HG02623 (cell line): ENCODE measurements around the gene TENM4.
A peak's percentile ranks its signal among the peaks of the same experiment; 100 is the strongest.
"Not testable (repeated sequence)": the region's sequence is repeated elsewhere in the genome, so short reads cannot be mapped to it uniquely, and the experiment has no call there.

Source experiments
- ATAC-seq: cut with Tn5 transposase; IDR thresholded peaks from one replicate; pipeline ENCODE4 v1.9.1; 2021; ENCODE audit warnings: moderate library complexity; ENCODE audit not compliant: unreplicated experiment

The TENM4 gene

DNA sequence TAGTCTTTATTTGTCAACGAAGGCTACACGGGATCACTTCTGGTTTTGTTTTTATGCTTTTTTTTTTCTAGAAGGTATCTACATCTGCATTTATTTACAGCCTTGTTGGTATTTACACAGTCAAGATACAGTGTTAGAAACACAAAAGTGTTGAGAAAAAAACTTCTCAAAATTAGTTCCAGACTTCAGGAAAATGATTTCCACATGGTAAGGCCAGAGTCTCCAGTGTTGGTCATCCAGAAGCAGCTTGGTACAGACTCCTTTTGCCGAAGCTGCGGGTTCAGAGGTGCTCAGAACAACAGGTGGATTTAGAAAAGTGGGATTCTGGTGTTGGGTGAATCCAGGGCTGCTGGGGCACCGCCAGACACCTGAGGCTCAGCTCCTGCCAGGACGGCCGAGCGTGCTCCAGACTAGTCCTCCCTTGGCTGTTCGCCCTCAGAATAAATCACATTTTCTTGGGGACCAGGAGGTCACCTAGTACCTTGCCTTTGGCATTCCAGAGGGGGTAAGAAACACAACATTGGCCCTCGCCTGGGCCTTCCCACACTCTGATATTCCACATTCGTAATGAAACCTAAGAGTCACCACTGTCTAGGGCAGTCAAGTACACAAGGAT is 787.4 kb downstream of the TENM4 start:
- ATAC-seq, result no peak

DNA sequence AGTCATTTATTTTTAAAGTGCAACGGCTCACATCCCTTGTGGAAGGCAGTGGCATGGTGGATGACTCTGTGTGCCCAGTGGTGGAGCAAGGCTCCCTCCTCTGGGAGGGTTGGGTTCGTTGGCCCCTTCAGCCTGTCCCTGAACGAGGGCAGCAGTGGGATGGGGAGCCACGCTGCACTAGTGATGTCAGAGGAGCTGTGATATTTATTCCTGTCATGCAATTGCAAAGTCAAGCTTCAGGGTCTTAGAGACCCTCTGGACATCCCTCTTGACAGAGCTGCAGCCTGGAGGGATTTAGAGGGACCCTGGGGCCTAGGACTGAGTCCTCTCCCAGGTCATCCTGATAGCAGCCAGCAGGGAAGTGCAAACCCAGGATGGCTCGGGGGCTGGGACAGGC is 788.0 kb downstream of the TENM4 start:
- no peak for ATAC-seq

DNA sequence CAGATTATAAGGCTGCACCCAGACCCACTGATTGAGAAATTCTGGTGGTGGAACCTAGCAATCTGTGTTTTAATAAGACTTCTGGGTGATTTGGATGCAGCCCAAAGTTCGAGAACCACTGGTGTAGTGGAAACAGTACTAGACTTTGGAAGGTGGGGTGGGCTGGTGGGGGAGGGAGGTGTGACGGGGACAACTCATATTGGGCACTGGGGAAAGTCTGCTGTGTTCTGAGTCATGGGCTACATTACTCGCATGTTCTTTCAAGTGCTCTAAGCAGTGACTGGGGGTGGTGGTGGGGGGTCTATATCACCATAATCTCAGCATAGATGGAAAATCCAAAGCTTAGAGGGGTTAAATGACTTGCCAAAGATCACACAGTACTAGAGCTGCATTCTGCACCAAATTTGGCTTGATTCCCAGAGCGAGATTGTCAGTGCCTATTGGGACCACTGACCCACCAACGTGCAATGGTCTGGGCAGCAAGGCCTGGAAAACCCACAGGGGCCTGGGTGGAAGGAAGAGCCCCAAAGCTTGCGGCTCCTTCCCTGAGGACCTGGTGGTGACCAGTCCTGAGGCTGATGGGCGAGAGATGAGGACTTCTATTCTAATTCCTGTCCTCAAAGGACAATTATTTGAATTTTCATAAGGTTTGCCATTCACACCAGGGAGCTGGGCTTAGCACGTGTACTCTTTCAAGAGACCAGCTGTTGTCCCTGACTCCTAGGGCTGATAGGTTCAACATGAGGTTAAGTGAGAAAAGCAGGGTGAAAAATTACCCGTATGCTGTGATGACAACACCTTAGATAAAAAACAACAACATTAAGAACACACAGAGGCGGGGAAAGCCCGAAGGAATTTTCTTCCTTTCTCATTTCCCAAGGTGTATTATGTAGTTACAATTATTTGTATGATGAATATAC is 788.6 kb downstream of the TENM4 start:
- ATAC-seq, result no peak

DNA sequence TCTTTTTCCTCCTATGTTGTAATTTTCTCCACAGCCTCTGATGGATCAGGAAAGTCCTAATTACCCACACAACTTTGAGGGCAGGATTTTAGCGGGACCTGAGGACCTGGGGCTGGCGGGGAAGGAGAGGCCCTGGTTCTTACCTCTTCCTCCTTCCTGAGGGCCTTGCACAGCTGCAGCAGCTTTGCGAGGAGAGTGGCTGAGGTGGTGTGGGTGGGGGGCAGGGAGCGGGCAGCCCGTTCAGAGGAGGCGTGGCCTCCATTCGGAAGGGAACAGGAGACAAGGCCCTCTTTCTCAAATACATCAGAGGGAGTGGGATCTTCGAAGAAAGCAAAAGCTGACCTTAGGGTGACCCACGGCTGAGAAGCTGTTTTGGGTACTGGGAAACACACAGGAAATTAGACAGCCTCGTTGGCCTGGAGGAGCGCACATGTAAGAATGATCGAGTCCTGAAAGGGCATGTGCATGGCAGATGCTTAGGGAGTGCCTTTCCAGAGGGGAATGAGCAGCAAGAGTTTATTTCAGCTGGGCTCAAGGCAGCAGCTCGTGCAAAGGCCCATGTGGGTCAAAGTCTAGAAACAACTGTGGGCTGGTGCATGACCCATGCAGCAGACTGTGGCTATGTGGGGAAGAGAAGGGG is 789.6 kb downstream of the TENM4 start:
- no peak for ATAC-seq

DNA sequence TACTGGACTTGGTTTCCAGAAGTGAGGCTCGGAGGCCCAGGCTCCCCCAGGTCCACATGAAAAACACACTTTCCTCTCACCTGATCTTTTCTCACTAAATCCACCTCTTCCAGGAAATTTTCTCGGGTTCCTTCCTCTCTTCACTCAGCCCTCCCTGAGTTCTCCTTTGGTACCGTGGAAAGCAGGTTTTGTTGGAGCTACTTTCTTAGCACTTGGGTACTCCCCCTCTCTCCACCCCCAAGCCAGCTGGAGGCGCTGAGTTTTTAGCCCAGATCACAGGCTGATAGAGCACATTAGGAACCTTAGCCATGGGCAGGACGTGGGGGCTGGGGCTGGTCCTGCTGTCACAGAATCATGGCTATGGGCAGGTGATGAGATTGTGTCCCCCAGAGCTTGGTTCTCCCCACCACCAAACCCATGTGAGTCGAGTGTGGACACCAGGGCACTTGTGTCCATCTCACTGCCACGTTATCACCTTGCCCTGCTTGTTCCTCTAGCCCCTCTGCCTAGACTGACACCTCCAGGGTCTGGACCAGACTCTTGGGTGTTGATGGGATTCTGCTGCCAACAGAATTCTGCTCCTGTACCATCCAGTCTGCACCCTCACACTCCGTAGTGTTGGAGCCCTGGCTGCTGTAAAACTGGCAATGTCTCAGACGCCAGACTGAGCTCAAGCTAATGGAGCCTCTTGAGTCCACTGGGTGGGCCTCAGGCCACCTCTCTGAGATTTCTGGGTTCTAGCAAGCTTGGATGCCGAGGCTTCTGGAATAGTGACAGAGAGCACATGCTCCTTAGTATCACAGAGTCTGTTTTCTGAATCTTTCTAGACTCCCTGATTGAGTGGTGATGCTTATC is 791.2 kb downstream of the TENM4 start:
- no peak for ATAC-seq

DNA sequence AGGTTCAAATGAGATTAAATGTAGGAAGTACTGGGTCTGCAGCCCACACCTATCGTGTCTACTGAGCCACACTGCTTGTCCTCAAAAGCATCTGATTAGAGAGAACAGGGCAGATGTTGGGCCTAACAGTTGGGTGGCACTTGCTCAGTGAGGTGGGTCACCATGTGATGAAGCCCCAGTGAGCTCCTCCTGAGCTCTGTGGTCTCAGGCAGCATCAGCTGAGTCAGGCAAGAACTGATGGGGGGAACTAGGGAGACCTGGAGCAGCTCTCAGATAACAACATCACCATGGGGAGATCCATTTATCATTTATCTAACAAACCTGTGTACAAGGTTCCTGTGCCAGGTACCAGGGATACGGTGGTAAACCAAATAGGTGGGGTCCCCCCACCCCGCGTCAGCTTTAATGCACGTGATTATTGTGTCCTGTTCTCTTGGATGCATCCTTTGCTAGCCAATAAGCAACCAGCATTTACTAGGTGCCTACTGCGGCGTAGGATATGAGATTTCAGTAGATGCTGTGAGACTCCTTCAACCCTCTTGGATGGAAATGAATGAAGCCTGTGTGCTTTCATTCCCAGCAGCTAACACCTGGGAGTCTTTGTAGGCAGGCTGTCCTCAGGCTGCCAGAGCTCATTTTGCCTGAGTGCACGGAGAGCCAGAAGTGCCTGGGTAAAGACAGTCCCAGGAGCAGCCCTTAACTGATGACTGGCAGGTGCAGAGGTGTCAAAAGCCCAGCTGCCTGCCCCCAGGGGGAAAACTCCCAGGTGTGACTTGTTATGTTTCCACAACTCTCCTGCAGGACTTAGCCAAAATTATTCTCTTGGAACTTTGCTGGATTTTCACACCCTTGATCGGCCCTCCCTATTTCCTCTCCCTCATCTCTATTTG is 792.6 kb downstream of the TENM4 start:
- no peak for ATAC-seq

DNA sequence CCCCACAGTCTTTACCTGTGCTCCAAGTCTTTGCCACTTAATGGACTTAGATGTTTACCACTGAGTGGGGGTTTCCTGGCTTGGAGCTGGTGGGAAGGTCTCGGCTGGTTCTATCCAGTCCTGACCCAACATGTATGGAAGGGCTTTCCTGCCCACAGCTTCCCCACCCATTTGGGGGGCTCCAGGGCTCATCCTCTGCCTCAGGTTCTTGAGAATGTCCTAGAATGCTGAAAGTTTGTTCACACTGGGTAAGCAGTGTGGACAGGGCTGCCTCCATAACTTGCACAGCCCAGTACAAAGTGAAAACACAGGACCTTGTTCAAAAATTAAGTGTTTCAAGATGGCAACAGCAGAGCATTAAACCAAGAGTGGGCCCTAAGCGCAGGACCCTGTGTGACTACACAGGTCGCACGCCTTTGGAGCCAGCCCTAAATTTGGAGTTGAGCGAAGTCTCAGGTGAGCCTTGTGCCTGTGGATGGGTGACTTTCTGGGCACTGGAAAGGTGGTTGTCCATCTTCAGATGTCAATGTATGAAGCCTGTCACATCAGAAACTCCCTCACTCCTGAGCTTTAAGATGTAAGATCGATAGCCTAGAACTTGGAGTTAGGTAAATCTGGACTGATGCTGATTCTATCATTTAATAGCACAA is 793.4 kb downstream of the TENM4 start:
- no peak for ATAC-seq

DNA sequence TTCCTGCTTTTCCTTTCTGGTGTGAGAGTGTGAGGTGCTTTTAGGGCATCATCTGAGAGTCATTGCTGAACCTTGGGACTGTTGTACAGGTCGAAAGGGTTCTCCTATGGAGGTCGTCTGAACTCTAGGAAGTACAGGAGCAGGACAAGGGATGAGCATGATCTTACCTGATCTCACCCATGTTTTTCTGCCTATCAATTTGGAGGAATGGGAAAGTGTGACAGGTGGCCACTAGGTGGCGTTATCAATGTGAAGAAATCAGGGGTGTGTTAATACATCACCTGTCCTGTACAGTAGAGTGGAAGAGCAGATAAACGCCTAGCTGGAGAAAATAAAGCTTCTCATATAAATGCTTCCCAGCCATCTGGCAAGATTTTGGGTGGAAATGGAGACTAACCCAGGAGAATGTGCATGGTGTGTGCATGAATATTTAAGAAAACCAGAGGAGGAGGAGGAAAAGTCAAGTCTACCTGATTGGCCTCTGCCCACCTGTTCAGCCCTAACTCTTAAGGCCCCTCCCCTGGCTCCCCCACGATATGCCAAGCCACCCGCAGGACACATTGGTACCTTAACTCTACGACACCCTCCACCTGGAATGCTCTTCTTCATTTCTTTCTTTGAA is 794.2 kb downstream of the TENM4 start:
- ATAC-seq, result no peak

DNA sequence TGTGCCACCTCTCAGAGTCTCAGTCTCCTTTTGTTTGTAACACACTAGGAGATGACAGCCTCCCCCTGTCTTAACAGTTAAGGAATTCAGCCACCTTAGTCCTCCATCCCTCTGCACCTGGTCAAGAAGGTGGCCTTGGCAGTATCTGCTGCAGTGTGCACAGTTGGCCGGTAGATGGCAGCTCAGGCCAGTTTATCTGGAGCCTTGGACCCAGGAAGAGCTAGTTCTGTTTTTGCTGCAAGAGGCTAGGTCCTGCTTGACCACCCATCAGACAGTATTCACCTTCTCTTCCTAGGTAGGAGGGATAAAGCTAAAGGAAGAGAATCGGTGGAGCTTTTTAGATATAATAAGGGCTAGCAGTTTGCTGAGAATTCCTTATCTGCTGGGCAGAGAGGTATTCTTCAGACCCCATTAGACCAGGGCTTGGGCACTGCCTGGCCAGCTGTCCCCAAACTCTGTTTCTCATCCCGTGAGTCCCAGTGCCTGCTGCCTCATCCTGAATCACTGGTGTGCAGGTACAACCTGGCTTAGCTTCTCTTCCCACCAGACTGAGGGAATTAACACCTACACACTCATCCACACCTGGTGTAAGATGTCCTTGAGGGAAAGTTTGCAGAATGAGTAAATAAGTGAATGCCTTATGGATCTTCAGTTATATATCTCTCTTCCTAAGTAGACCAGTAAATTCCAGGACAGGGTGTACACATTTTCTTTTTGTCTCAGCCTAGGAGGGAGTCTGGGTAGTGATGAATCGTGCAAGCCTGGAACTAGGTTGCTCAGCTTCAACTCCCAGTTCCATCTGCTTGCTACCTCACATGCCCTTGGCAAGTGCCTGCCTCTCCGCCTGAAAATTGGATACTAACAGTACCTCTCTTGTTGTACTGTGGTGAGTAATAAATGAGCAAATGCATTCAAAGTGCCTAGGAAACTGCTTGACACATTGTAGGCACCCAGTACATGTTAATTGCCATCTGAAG is 795.3 kb downstream of the TENM4 start:
- ATAC-seq, result peak; percentile 72

DNA sequence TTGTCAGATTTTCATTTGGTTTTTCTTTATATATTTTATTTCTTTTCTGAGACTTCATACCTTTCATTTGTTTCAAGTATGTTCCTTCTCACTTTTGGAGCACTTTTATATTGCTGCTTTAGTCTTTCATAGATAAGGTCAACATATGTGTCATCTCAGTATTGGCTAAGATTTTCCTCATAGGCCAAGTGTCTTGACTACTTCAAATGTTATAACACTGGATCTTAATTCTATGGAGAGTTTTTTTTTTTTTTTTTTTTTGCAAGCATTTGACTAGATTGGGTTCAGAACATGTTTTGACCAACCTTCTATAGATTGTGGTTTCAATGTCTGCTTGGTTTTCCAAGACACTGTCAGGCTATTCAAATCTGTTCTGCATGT is 797.2 kb downstream of the TENM4 start:
- ATAC-seq, result no peak

DNA sequence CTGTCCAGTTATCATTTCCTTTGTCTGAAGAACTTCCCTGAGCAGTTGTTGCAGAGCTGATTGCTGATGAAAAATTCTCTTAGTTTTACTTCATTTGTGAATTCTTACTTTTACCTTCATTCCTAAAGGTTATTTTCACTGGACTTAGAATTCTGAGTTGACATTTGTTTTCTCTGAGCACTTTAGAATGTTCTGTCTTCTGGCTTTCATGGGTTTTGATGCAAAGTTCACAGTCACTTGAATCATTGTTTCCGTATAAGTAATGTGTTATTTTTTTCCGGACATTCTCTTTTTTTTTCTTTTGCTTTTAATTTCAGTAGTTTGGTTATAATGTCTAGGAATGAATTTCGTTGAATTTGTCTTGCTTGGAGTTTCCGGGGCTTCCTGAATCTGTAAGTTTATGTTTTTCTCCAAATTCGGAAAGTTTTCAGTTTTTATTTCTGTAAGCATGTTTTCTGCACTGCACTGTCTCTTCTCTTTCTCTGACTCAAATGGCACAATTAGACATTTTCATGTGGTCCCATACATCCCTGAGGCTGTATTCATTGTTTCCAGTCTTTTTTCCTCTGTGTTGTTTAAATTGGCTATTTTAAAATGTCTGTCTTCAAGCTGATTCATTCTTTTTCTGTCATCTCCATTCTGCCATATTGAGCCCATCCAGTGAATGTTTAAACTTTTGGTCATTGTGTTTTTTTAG is 797.7 kb downstream of the TENM4 start:
- ATAC-seq, result no peak

DNA sequence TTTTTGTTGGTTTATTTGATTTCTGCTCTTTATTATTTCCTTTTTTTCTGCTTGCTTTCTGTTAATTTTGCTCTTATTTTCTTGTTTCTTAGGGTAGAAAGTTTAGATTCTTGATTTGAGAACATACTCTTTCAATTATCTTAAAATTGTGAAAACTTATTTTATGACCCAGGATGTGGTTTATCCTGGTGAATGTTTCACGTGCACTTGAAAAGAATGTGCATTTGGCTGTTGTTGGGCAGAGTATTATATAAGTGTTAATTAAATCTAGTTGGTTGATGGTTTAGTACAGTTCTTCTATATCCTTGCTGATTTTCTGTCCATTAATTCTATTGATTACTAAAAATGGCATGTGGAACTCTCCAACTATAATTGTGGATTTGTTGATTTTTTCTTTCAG is 799.3 kb downstream of the TENM4 start:
- no peak for ATAC-seq

DNA sequence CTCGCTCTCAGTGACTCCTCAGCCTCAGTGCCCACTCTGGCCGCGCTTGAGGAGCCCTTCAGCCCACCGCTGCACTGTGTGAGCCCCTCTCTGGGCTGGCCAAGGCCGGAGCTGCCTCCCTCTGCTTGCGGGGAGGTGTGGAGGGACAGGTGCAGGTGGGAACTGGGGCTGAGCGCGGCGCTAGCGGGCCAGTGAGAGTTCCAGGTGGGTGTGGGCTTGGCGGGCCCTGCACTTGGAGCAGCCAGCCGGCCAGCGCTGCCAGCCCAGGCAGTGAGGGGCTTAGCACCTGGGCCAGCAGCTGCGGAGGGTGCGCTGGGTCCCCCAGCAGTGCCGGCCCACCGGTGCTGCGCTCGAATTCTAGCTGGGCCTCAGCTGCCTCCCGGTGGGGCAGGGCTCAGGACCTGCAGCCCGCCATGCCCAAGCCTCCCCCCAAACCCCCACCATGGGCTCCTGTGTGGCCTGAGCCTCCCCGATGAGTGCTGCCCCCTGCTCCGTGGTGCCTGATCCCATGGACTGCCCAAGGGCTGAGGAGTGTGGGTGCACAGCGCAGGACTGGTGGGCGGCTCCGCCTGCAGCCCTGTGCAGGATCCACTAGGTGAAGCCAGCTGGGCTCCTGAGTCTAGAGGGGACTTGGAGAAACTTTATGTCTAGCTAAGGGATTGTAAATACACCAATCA is 802.0 kb downstream of the TENM4 start:
- ATAC-seq, result no peak

DNA sequence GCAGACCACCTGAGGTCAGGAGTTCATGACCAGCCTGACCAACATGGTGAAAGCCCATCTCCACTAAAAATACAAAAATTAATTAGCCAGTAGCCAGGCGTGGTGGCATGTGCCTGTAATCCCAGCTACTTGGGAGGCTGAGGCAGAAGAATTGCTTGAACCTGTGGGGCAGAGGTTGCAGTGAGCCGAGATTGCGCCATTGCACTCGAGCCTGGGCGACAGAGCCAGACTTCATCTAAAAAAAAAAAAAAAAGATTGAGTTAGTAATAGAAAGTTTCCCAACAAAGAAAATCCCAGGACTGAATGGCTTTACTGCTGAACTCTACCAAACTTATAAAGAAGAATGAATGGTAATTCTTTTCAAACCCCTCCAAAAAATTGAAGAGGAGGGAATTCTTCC is 803.3 kb downstream of the TENM4 start:
- ATAC-seq, result not testable (repeated sequence)

DNA sequence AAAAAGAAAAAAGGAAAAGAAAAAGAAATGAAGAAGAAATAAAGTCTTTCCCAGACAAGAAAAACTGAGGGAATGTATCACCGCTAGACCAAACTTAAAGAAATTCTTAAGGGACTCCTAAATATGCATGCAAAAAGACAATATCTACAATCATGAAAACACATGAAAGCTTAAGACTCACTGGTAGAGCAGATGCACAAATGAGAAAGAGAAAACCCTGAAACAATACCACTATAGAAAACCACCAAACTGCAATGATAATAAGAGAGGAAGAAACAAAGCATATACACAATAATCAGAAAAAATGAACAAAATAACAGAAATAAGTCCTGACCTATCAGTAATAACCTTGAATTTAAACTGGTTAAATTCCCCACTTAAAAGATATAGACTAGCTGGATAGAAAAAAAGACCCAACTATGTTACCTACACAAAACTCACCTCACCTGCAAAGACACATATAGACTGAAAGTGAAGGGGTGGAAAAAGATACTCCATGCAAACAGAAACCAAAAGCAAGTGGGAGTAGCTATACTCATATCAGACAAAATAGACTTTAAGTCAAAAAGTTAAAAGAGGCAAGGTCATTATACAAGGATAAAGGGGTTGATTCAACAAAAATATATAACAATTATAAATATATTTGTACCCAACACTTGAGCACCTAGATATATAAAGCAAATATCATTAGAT is 804.9 kb downstream of the TENM4 start:
- ATAC-seq, result no peak
